SK-N-MC (cell line): ENCODE results near the gene ABCA12.

ENCODE experiments used
- EZH2 ChIP-seq: fragments of 200-600 bp; sonication (generic); IDR thresholded peaks from one replicate; pipeline ENCODE4 v1.6.1; 2017; ENCODE audit warnings: antibody characterized with exemption
- FOXP2 ChIP-seq: optimal IDR thresholded peaks from 2 replicates; pipeline ENCODE3; 2011; ENCODE audit warnings: mild to moderate bottlenecking, moderate library complexity; ENCODE audit not compliant: insufficient read depth; ENCODE audit errors: extremely low read length, control extremely low read depth
- POLR2AphosphoS5 ChIP-seq: IDR thresholded peaks from 2 replicates; pipeline ENCODE4 v1.6.1; 2012; ENCODE audit warnings: mild to moderate bottlenecking, low read depth, low read length, borderline replicate concordance

DNA sequence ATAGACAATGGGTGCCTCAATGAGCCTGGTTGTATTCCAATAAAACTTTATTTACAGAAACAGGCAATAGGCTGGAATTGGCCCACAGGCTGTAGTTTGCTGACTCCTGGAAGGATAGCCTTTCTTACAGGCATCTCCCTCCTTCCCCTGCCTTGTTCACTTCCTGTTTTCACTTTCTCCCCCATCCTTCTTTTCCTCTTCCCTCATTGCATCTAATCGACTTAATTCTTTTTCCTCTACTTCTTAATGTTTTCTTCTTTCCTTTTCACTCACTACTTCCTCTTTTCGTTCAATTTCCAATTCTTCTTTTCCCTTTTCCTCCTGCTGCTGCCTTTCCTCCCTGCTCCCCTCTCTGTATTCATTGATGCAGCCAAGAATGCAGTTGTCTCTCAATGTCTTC is 70.0 kb downstream of the ABCA12 start:
- TF ChIP-seq POLR2AphosphoS5 (no peak), EZH2 (no peak), FOXP2 (no peak)
